A549 (cell line): ENCODE results near the gene SHD. TPM values are rescaled to one million over a fixed set of nuclear protein-coding genes. Genes with fewer than 3 reads are reported as not detected.

Experiments
- ATAC-seq, 2 experiments: fragments of 200-7000 bp in 1 of 2; fragments of >200 bp in 1 of 2; cut with Nextera tagmentation in 1 of 2; cut with Tn5 transposase in 1 of 2; 3 replicates each; pipeline versions ENCODE4 v1.8.0 to v1.9.1; 2018 to 2020; ENCODE audit warnings: mild to moderate bottlenecking in 1 of 2, moderate library complexity in 1 of 2
- CTCF ChIA-PET: fragments of 300-600 bp; sonication (Branson Sonifier 250); formaldehyde crosslinking; extraction: SDS; loops from one replicate; lab custom pipeline; 2021; ENCODE audit warnings: antibody characterized with exemption, inconsistent platforms; lab: Yijun Ruan, JAX
- POLR2A ChIA-PET: fragments of 350-600 bp; formaldehyde crosslinking; extraction: SDS; loops from one replicate; lab custom pipeline; 2021; ENCODE audit warnings: antibody characterized with exemption, inconsistent platforms; lab: Yijun Ruan, JAX
- DNase-seq, 2 experiments: peaks; one replicate each; pipeline versions ENCODE4 v3.0.0 to v3.0.0-alpha.2; 2011 to 2016; ENCODE audit warnings: low read depth in 1 of 2, low spot score in 1 of 2
- FAIRE-seq: peaks from 2 replicates; lab custom pipeline; 2011; peaks lifted over from hg19 to GRCh38; lab: Jason Lieb, UNC
- H3K27ac ChIP-seq, 2 experiments: fragments of >200 bp; sonication (Bioruptor Twin); formaldehyde crosslinking; 3 replicates each; pipeline ENCODE4 v1.5.1; 2016 to 2017
- H3K4me1 ChIP-seq: fragments of >200 bp; sonication (Bioruptor Twin); formaldehyde crosslinking; 3 replicates; pipeline ENCODE4 v1.6.1; 2016
- H3K4me2 ChIP-seq: fragments of >200 bp; sonication (Bioruptor Twin); formaldehyde crosslinking; 3 replicates; pipeline ENCODE4 v1.6.1; 2016
- H3K4me3 ChIP-seq: fragments of >200 bp; sonication (Bioruptor Twin); formaldehyde crosslinking; 3 replicates; pipeline ENCODE4 v1.5.1; 2016
- H3K9me3 ChIP-seq: fragments of >200 bp; sonication (Bioruptor Twin); formaldehyde crosslinking; 3 replicates; pipeline ENCODE4 v1.6.1; 2016
- BCL3 ChIP-seq: fragments of >200 bp; sonication (Bioruptor Twin); formaldehyde crosslinking; IDR thresholded peaks from 3 replicates; pipeline ENCODE4 v1.6.1; 2016
- BHLHE40 ChIP-seq: IDR thresholded peaks from 2 replicates; pipeline ENCODE4 v1.6.1; 2012; ENCODE audit warnings: low read depth, low read length, inconsistent platforms
- CBX2 ChIP-seq: fragments of 200-600 bp; sonication (generic); IDR thresholded peaks from 2 replicates; pipeline ENCODE4 v1.6.1; 2016; ENCODE audit warnings: low read depth, mild to moderate bottlenecking, borderline replicate concordance
- CEBPB ChIP-seq, 2 experiments: fragments of >200 bp in 1 of 2; sonication (Bioruptor Twin) in 1 of 2; formaldehyde crosslinking in 1 of 2; IDR thresholded peaks; 2 replicates each; pipeline ENCODE4 v1.6.1; 2012 to 2016
- CHD2 ChIP-seq: fragments of 150-350 bp; IDR thresholded peaks from 2 replicates; pipeline ENCODE4 v1.6.1; 2014; ENCODE audit warnings: low read length; ENCODE audit not compliant: partially characterized antibody
- EHMT2 ChIP-seq: fragments of 200-600 bp; sonication (generic); IDR thresholded peaks from 2 replicates; pipeline ENCODE4 v1.6.1; 2016; ENCODE audit warnings: antibody characterized with exemption, low read depth, mild to moderate bottlenecking, moderate library complexity
- EP300 ChIP-seq, 2 experiments: fragments of >200 bp; sonication (Bioruptor Twin); formaldehyde crosslinking; IDR thresholded peaks; 2 replicates in 1 of 2; 3 replicates in 1 of 2; pipeline ENCODE4 v1.6.1; 2016 to 2017
- FOXS1 ChIP-seq: fragments of 250-450 bp; sonication (Bioruptor Pico); IDR thresholded peaks from 2 replicates; pipeline ENCODE4 v1.5.0; 2020; ENCODE audit warnings: mild to moderate bottlenecking, moderate library complexity
- MYC ChIP-seq: IDR thresholded peaks from 2 replicates; pipeline ENCODE4 v1.6.1; 2012; ENCODE audit warnings: mild to moderate bottlenecking, inconsistent platforms, low read length, improper control_type of control experiment, borderline replicate concordance
- NPAS2 ChIP-seq: fragments of 250-450 bp; sonication (Bioruptor Pico); IDR thresholded peaks from 2 replicates; pipeline ENCODE4 v1.8.0; 2022; ENCODE audit warnings: mild to moderate bottlenecking, moderate library complexity, borderline replicate concordance
- POLR2AphosphoS2 ChIP-seq: conservative IDR thresholded peaks from 2 replicates; pipeline ENCODE4 v1.6.1; 2012; ENCODE audit warnings: low read length, improper control_type of control experiment, inconsistent platforms
- RAD21 ChIP-seq, 2 experiments: fragments of >200 bp in 1 of 2; sonication (Bioruptor Twin) in 1 of 2; formaldehyde crosslinking in 1 of 2; IDR thresholded peaks in 1 of 2; conservative IDR thresholded peaks in 1 of 2; 2 replicates in 1 of 2; 3 replicates in 1 of 2; pipeline ENCODE4 v1.6.1; 2012 to 2018; ENCODE audit warnings: inconsistent platforms in 1 of 2
- RARB ChIP-seq: fragments of 250-450 bp; sonication (Bioruptor Pico); IDR thresholded peaks from 2 replicates; pipeline ENCODE4 v1.8.0; 2021; ENCODE audit warnings: mild to moderate bottlenecking, moderate library complexity
- RCOR1 ChIP-seq: fragments of 150-350 bp; IDR thresholded peaks from 2 replicates; pipeline ENCODE4 v1.6.1; 2014; ENCODE audit warnings: antibody characterized with exemption, low read length, low read depth
- SREBF2 ChIP-seq: fragments of 450-650 bp; IDR thresholded peaks from 2 replicates; pipeline ENCODE4 v1.6.1; 2014; ENCODE audit warnings: mild to moderate bottlenecking, moderate library complexity
- WGBS: methylation state at CpG from one replicate; pipeline ENCODE4 v1.1.6; 2017; ENCODE audit errors: missing lambda C conversion rate; 5-methylcytosine and 5-hydroxymethylcytosine counted together
- polyA plus RNA-seq, 4 experiments: library from polyadenylated mRNA; depleted of rRNA in 3 of 4; stranded (reverse); fragments of >200 nt; fragmentation: RNase III in 1 of 4; extraction: RNeasy Plus Mini Kit Qiagen cat#74134 plus additional on column Dnase treatment in 1 of 4; gene quantifications; 2 replicates in 3 of 4; 3 replicates in 1 of 4; pipeline ENCODE4 v1.2.3, GENCODE V29; 2011 to 2017
- TF ChIP-seq, protein P1 (sequence below): fragments of 250-450 bp; sonication (Bioruptor Pico); IDR thresholded peaks from 2 replicates; pipeline ENCODE4 v1.5.0; 2020; ENCODE audit warnings: low read depth, mild to moderate bottlenecking, moderate library complexity
- TF ChIP-seq, protein P2 (sequence below): fragments of 150-350 bp; IDR thresholded peaks from 2 replicates; pipeline ENCODE4 v1.6.1; 2014; ENCODE audit warnings: low read depth, mild to moderate bottlenecking, low read length
- TF ChIP-seq, protein P3 (sequence below): fragments of 200-600 bp; sonication (generic); IDR thresholded peaks from 2 replicates; pipeline ENCODE4 v1.6.1; 2016; ENCODE audit warnings: antibody characterized with exemption, mild to moderate bottlenecking, moderate library complexity
- TF ChIP-seq, protein P4 (sequence below): IDR thresholded peaks from 2 replicates; pipeline ENCODE4 v1.6.1; 2012

The SHD gene
- polyA plus RNA-seq, 2 of the 4 experiments (the other 2 are of a cell fraction), result 0.08 TPM; not detected in 1

GRCh38 chr19:4310247-4311121 is 31.4 kb downstream of the SHD start:
- ChIA-PET POLR2A (no interaction called here), CTCF (no interaction called here)
- Histone ChIP-seq H3K4me3 (no peak overlapping the region), H3K4me2 (no peak overlapping the region), H3K9me3 (no peaks in the 10 kb centered on the region), H3K4me1 (no peaks in the 10 kb centered on the region), H3K27ac (no peak overlapping the region)
- ATAC-seq (peak; percentile 59 to 72), DNase-seq (peak in 1 of 2 experiments; percentile 54), FAIRE-seq (no peak)
- TF ChIP-seq EHMT2 (no peak), RCOR1 (no peak), EP300 (IDR thresholded peaks at IDR 0.05) (no peak), RAD21 (conservative IDR thresholded peaks at IDR 0.05 in 1 of 2, IDR thresholded peaks at IDR 0.05 in 1 of 2) (no peak), BHLHE40 (no peak)
- TF ChIP-seq, protein P1, sequence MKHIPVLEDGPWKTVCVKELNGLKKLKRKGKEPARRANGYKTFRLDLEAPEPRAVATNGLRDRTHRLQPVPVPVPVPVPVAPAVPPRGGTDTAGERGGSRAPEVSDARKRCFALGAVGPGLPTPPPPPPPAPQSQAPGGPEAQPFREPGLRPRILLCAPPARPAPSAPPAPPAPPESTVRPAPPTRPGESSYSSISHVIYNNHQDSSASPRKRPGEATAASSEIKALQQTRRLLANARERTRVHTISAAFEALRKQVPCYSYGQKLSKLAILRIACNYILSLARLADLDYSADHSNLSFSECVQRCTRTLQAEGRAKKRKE (CRISPR knock-in tag), result no peak
- 86% methylated on average over 13 of the region's 22 CpGs for WGBS

DNA sequence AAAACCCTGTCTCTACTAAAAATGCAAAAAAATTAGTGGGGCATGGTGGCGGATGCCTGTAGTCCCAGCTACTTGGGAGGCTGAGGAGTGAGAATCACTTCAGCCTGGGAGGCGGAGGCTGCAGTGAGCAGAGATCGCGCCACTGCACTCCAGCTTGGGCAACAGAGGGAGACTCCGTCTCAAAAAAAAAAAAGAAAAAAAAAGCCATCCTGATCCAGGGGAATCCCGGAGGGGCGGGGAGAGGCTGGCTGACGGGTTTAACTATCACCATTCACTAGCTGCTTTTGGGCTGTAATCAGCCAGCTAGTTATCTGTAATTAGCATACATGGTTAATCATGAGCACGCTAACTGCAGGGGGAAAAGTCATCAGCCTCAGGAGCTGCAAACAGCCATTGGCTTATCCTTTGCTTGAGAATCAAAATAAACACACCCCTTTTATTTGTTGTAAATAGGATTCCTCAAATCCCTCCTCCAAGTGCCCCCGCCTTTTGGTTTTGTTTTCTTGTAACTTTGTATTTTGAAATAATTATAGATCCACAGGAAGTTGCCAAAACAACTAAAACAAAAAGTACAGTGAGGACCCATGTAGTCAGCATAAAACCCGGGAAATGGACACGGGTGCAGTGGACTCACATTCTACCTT is 34.9 kb downstream of the SHD start:
- Histone ChIP-seq H3K4me2 (no peak overlapping the region), H3K4me3 (no peak overlapping the region), H3K9me3 (no peaks in the 10 kb centered on the region), H3K27ac (no peak overlapping the region), H3K4me1 (no peaks in the 10 kb centered on the region)
- ATAC-seq (no peak), DNase-seq (no peak), FAIRE-seq (no peak)
- CTCF ChIA-PET, result interaction anchor here (1.5 kb wide), 1 partner anchor 39 kb away, joined by 3 read pairs; no protein-coding TSS in a partner anchor
- TF ChIP-seq, protein P2, sequence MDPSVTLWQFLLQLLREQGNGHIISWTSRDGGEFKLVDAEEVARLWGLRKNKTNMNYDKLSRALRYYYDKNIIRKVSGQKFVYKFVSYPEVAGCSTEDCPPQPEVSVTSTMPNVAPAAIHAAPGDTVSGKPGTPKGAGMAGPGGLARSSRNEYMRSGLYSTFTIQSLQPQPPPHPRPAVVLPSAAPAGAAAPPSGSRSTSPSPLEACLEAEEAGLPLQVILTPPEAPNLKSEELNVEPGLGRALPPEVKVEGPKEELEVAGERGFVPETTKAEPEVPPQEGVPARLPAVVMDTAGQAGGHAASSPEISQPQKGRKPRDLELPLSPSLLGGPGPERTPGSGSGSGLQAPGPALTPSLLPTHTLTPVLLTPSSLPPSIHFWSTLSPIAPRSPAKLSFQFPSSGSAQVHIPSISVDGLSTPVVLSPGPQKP, result no peak
- TF ChIP-seq CHD2, result no peak
- TF ChIP-seq MYC, result no peak
- no peak for TF ChIP-seq RARB (CRISPR knock-in tag)
- WGBS, result 80% methylated on average over 12 of the region's 12 CpGs
- POLR2A ChIA-PET, result no interaction called here

DNA sequence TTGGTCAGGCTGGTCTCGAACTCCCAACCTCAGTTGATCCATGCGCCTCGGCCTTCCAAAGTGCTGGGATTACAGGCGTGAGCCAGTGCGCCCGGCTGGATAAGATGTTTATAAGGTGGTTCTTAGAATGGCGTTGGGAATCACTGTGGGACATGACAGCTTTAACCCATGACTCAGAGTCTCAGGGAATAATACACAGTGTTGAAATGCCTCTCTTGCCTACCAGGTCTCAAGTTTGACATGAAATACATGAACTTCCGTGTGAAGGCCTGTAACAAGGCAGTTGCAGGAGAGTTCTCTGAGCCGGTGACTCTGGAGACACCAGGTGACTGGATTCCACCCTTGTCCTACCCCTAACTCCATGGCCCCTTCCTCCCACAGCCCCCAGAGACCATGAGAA is 37.9 kb downstream of the SHD start:
- Histone ChIP-seq H3K4me2 (no peak overlapping the region), H3K9me3 (no peaks in the 10 kb centered on the region; the same call in 2 of the 3 replicates), H3K27ac (no peak overlapping the region)
- no peak for ATAC-seq
- CTCF ChIA-PET, result interaction anchor here (0.8 to 1.8 kb wide), 2 partner anchors 10 to 49 kb away, joined by 3 to 5 read pairs; no protein-coding TSS in a partner anchor
- 73% methylated on average over 9 of the region's 9 CpGs for WGBS
- no peak for FAIRE-seq
- no peak for DNase-seq
- TF ChIP-seq BCL3 (no peak), FOXS1 (CRISPR knock-in tag) (no peak), CBX2 (no peak), POLR2AphosphoS2 (no peak), SREBF2 (no peak), CHD2 (no peak), NPAS2 (no peak), CEBPB (IDR thresholded peaks at IDR 0.05) (no peak)
- TF ChIP-seq, protein P1 (CRISPR knock-in tag), result no peak
- TF ChIP-seq, protein P3, sequence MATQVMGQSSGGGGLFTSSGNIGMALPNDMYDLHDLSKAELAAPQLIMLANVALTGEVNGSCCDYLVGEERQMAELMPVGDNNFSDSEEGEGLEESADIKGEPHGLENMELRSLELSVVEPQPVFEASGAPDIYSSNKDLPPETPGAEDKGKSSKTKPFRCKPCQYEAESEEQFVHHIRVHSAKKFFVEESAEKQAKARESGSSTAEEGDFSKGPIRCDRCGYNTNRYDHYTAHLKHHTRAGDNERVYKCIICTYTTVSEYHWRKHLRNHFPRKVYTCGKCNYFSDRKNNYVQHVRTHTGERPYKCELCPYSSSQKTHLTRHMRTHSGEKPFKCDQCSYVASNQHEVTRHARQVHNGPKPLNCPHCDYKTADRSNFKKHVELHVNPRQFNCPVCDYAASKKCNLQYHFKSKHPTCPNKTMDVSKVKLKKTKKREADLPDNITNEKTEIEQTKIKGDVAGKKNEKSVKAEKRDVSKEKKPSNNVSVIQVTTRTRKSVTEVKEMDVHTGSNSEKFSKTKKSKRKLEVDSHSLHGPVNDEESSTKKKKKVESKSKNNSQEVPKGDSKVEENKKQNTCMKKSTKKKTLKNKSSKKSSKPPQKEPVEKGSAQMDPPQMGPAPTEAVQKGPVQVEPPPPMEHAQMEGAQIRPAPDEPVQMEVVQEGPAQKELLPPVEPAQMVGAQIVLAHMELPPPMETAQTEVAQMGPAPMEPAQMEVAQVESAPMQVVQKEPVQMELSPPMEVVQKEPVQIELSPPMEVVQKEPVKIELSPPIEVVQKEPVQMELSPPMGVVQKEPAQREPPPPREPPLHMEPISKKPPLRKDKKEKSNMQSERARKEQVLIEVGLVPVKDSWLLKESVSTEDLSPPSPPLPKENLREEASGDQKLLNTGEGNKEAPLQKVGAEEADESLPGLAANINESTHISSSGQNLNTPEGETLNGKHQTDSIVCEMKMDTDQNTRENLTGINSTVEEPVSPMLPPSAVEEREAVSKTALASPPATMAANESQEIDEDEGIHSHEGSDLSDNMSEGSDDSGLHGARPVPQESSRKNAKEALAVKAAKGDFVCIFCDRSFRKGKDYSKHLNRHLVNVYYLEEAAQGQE, result no peak
- TF ChIP-seq, protein P4, sequence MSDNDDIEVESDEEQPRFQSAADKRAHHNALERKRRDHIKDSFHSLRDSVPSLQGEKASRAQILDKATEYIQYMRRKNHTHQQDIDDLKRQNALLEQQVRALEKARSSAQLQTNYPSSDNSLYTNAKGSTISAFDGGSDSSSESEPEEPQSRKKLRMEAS, result no peak
- TF ChIP-seq, all 56 proteins: peak for 0
- POLR2A ChIA-PET, result no interaction called here
- no peak overlapping the region for H3K4me3 ChIP-seq
- H3K4me1 ChIP-seq, result no peaks in the 10 kb centered on the region
